Measurements from ENCODE around the gene HDAC4.

Gene HDAC4

DNA sequence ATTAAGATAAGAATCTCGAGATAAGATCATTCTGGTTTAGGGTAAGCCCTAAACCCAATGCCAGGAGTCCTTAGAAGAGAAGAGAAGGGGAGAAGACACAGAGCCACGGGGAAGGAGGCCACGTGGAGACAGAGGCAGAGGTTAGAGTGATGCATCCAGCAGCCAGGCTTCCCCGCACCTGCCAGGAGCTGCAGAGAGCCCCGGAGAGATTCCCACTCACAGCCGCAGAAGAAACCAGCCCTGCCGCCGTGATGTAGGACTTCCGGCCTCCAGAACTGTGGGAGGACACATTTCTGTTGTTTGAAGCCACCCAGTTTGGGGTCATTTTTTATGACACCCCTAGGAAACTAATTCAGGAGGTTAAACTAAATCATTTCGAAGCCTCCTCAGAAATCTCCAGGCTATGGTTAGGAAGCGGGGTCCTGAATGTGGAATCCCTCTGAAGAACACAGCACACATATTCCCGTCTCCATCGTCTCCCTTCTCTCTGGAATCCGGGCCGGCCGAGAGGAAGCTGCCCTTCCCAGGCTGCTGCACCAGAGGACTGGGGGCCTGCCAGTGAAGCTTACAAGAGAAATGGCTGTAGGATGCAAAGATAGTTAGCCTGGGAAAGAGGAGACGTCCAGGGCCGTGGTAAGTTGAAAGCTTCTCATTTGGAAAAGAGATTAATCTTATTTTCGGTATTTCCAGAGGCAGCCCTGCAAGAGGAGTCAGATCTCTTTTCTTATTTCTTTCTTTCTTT lies 396.4 kb downstream of the HDAC4 start:
- Histone ChIP-seq H3K27ac (ENCODE audit: low read depth, low read length, poor library complexity, severe bottlenecking) (no peak overlapping the region), H3K27me3 (ENCODE audit: insufficient read depth, low read length) (peaks cover 3% of the 10 kb centered on the region; the same call in 1 of the 2 replicates)
- TF ChIP-seq EZH2 (IDR thresholded peaks at IDR 0.05; ENCODE audit: borderline replicate concordance, low read length) = no peak
- TF ChIP-seq, protein P1, sequence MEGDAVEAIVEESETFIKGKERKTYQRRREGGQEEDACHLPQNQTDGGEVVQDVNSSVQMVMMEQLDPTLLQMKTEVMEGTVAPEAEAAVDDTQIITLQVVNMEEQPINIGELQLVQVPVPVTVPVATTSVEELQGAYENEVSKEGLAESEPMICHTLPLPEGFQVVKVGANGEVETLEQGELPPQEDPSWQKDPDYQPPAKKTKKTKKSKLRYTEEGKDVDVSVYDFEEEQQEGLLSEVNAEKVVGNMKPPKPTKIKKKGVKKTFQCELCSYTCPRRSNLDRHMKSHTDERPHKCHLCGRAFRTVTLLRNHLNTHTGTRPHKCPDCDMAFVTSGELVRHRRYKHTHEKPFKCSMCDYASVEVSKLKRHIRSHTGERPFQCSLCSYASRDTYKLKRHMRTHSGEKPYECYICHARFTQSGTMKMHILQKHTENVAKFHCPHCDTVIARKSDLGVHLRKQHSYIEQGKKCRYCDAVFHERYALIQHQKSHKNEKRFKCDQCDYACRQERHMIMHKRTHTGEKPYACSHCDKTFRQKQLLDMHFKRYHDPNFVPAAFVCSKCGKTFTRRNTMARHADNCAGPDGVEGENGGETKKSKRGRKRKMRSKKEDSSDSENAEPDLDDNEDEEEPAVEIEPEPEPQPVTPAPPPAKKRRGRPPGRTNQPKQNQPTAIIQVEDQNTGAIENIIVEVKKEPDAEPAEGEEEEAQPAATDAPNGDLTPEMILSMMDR (IDR thresholded peaks at IDR 0.05; ENCODE audit: low read length) = no peak

DNA sequence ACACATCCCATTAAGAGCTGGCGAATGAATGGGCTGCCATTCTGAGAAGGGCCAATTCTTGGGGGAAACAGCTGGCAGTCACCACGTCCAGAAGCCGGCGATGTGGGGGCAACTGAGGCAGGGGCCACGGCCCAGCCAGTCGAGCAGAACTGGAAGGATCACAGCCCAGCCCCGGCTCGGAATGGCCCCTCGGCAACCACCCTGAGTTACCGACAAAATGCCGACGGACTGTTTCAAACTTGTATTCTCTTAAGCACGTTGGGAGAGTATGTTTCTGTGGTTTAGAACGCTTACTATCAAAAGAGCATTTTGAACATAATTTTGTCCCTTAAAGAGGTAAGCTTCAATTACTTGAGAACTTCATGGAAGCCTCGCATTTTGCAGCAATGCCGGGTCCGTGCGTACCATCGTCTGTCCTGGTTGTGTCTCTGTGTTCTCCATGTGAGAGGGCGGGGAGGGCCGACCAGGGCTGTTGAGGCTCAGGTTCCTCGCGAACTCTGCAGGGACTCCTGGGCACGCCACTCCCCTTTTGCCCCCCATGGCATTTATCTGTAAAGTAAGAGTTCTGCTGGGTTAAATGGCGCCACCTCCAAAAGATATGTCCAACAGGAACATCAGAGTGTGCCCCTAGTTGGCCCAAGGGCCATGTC lies 397.1 kb downstream of the HDAC4 start:
- no peak overlapping the region for H2AFZ ChIP-seq (ENCODE audit: low read length)
- no peaks in the 10 kb centered on the region for H3K79me2 ChIP-seq (ENCODE audit: insufficient read depth, low read length)
- H4K20me1 ChIP-seq (ENCODE audit: insufficient read depth, low read length) = no peaks in the 10 kb centered on the region
- no peaks in the 10 kb centered on the region for H3K9me2 ChIP-seq (ENCODE audit: low read depth, low read length)
- H3K4me2 ChIP-seq (ENCODE audit: low read length) = no peak overlapping the region
- TF ChIP-seq EZH2 (IDR thresholded peaks at IDR 0.05; ENCODE audit: borderline replicate concordance, low read length) = no peak
- TF ChIP-seq, protein P1 (IDR thresholded peaks at IDR 0.05; ENCODE audit: low read length) = no peak
- H3F3A ChIP-seq (ENCODE audit: insufficient read depth, low read length) = no peaks in the 10 kb centered on the region
- no peak overlapping the region for H3K9ac ChIP-seq (ENCODE audit: low read length)
- no peak overlapping the region for H3K4me3 ChIP-seq (ENCODE audit: low read depth, low read length, poor library complexity, severe bottlenecking)
- H3K9me3 ChIP-seq (ENCODE audit: low read length) = no peaks in the 10 kb centered on the region
- H3K4me1 ChIP-seq (ENCODE audit: insufficient read depth, low read length, severe bottlenecking) = no peaks in the 10 kb centered on the region
- peaks cover 3% of the 10 kb centered on the region; the same call in 1 of the 2 replicates for H3K27me3 ChIP-seq (ENCODE audit: insufficient read depth, low read length)
- H3K27ac ChIP-seq (ENCODE audit: low read depth, low read length, poor library complexity, severe bottlenecking) = no peak overlapping the region
- H3K36me3 ChIP-seq (ENCODE audit: insufficient read depth, low read length) = no peaks in the 10 kb centered on the region

More for the DNA sequence above, 396.4 kb downstream of the HDAC4 start:
- Histone ChIP-seq H3F3A (ENCODE audit: insufficient read depth, low read length) (no peaks in the 10 kb centered on the region), H3K4me2 (ENCODE audit: low read length) (no peak overlapping the region), H4K20me1 (ENCODE audit: insufficient read depth, low read length) (no peaks in the 10 kb centered on the region), H3K9ac (ENCODE audit: low read length) (no peak overlapping the region), H3K4me1 (ENCODE audit: insufficient read depth, low read length, severe bottlenecking) (no peaks in the 10 kb centered on the region), H2AFZ (ENCODE audit: low read length) (no peak overlapping the region), H3K9me2 (ENCODE audit: low read depth, low read length) (no peaks in the 10 kb centered on the region), H3K4me3 (ENCODE audit: low read depth, low read length, poor library complexity, severe bottlenecking) (no peak overlapping the region), H3K79me2 (ENCODE audit: insufficient read depth, low read length) (no peaks in the 10 kb centered on the region), H3K9me3 (ENCODE audit: low read length) (no peaks in the 10 kb centered on the region), H3K36me3 (ENCODE audit: insufficient read depth, low read length) (no peaks in the 10 kb centered on the region)

DNA sequence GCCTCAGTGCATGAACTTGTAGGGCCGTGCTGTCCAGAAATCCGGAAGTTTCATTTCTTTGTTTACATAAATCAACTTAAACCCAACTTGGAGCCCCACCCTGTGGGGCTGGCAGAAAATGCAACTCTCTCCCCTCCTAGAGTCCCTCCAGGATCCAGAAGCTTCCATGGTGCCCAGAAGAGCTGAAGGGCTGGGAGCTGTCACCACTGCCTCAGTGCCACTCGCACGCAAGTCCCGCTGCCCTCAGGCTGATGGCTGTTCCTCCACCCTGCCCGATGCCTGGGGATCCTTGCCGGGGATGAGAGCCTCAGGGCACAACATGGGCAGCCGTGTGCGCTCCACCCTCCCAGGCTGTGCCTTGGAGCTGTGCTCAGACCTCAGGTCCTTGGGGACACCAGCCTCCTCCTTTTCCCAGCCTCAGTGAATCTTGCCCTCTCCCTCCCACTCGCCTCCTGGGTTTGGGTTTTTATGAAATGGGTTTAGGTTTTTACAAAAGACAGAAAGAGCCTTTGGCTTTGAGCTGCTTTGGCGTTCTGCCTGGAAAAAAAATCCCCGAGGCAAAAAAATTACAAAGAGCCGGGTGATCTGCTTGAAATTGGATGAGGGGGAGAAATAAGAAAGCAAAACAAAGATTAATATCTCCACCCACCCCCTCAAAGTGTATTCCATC lies 397.7 kb downstream of the HDAC4 start:
- Histone ChIP-seq H4K20me1 (ENCODE audit: insufficient read depth, low read length) (no peaks in the 10 kb centered on the region), H3K9ac (ENCODE audit: low read length) (no peak overlapping the region), H3K9me3 (ENCODE audit: low read length) (no peaks in the 10 kb centered on the region), H3K27ac (ENCODE audit: low read depth, low read length, poor library complexity, severe bottlenecking) (no peak overlapping the region), H3K36me3 (ENCODE audit: insufficient read depth, low read length) (no peaks in the 10 kb centered on the region), H3K4me2 (ENCODE audit: low read length) (no peak overlapping the region), H3K9me2 (ENCODE audit: low read depth, low read length) (no peaks in the 10 kb centered on the region), H3F3A (ENCODE audit: insufficient read depth, low read length) (no peaks in the 10 kb centered on the region), H3K79me2 (ENCODE audit: insufficient read depth, low read length) (no peaks in the 10 kb centered on the region), H3K4me1 (ENCODE audit: insufficient read depth, low read length, severe bottlenecking) (no peaks in the 10 kb centered on the region), H3K27me3 (ENCODE audit: insufficient read depth, low read length) (peaks cover 3% of the 10 kb centered on the region; the same call in 1 of the 2 replicates), H2AFZ (ENCODE audit: low read length) (no peak overlapping the region), H3K4me3 (ENCODE audit: low read depth, low read length, poor library complexity, severe bottlenecking) (no peak overlapping the region)
- TF ChIP-seq EZH2 (IDR thresholded peaks at IDR 0.05; ENCODE audit: borderline replicate concordance, low read length) = no peak
- TF ChIP-seq, protein P1 (IDR thresholded peaks at IDR 0.05; ENCODE audit: low read length) = no peak
